WTC11 (cell line): ENCODE data around the gene SLC34A1. TPM values are rescaled to one million over a fixed set of nuclear protein-coding genes. Genes with fewer than 3 reads are reported as not detected.
A peak's percentile ranks its signal among the peaks of the same experiment; 100 is the strongest.

Source experiments
- CREM ChIP-seq: sonication (generic); formaldehyde crosslinking; IDR thresholded peaks from 2 replicates; pipeline ENCODE4 v1.8.1; 2022; ENCODE audit warnings: mild to moderate bottlenecking, missing genetic modification reagents, moderate library complexity
- EMX1 ChIP-seq: fragments of 250-450 bp; sonication (Bioruptor Pico); IDR thresholded peaks from 2 replicates; pipeline ENCODE4 v1.8.0; 2021; ENCODE audit warnings: mild to moderate bottlenecking
- KAT7 ChIP-seq: sonication (generic); formaldehyde crosslinking; IDR thresholded peaks from 2 replicates; pipeline ENCODE4 v1.8.1; 2023; ENCODE audit warnings: missing genetic modification reagents, mild to moderate bottlenecking, borderline replicate concordance
- MYBL2 ChIP-seq: sonication (generic); formaldehyde crosslinking; IDR thresholded peaks from 2 replicates; pipeline ENCODE4 v1.8.1; 2023; ENCODE audit warnings: mild to moderate bottlenecking, moderate library complexity, missing genetic modification reagents
- NFE2L1 ChIP-seq: sonication (generic); formaldehyde crosslinking; IDR thresholded peaks from 2 replicates; pipeline ENCODE4 v1.8.1; 2023; ENCODE audit warnings: missing genetic modification reagents
- NR1H2 ChIP-seq: sonication (generic); formaldehyde crosslinking; IDR thresholded peaks from 2 replicates; pipeline ENCODE4 v1.9.0; 2021; ENCODE audit warnings: mild to moderate bottlenecking, moderate library complexity, missing genetic modification reagents
- NR2C2 ChIP-seq: sonication (generic); formaldehyde crosslinking; IDR thresholded peaks from 2 replicates; pipeline ENCODE4 v1.8.0; 2022; ENCODE audit warnings: mild to moderate bottlenecking, missing genetic modification reagents
- NR3C1 ChIP-seq: sonication (generic); formaldehyde crosslinking; conservative IDR thresholded peaks from 2 replicates; pipeline ENCODE4 v1.8.1; 2023; ENCODE audit warnings: low read depth, mild to moderate bottlenecking, missing genetic modification reagents
- RELA ChIP-seq: sonication (generic); formaldehyde crosslinking; IDR thresholded peaks from 2 replicates; pipeline ENCODE4 v1.8.1; 2022; ENCODE audit warnings: missing genetic modification reagents, mild to moderate bottlenecking, borderline replicate concordance
- SMAD3 ChIP-seq: sonication (generic); formaldehyde crosslinking; IDR thresholded peaks from 2 replicates; pipeline ENCODE4 v1.8.0; 2022; ENCODE audit warnings: missing genetic modification reagents, mild to moderate bottlenecking, borderline replicate concordance
- SOX15 ChIP-seq: fragments of 250-450 bp; sonication (Bioruptor Pico); IDR thresholded peaks from 2 replicates; pipeline ENCODE4 v1.9.0; 2021; ENCODE audit warnings: mild to moderate bottlenecking
- TCF7 ChIP-seq: sonication (generic); formaldehyde crosslinking; IDR thresholded peaks from 2 replicates; pipeline ENCODE4 v1.8.0; 2022; ENCODE audit warnings: mild to moderate bottlenecking, low read depth, missing genetic modification reagents, moderate library complexity
- TEAD1 ChIP-seq: sonication (generic); formaldehyde crosslinking; IDR thresholded peaks from 2 replicates; pipeline ENCODE4 v1.8.0; 2022; ENCODE audit warnings: mild to moderate bottlenecking, missing genetic modification reagents
- ZNF232 ChIP-seq: sonication (generic); formaldehyde crosslinking; IDR thresholded peaks from 2 replicates; pipeline ENCODE4 v1.8.0; 2022; ENCODE audit warnings: mild to moderate bottlenecking, missing genetic modification reagents
- ZNF317 ChIP-seq: sonication (generic); formaldehyde crosslinking; IDR thresholded peaks from 2 replicates; pipeline ENCODE4 v1.8.1; 2023; ENCODE audit warnings: low read depth, mild to moderate bottlenecking, moderate library complexity, missing genetic modification reagents, borderline replicate concordance
- total RNA-seq: library from RNA; stranded (reverse); gene quantifications from 3 replicates; pipeline ENCODE4 v1.2.3, GENCODE V29; 2021
- TF ChIP-seq, protein P1 (sequence below): sonication (generic); formaldehyde crosslinking; IDR thresholded peaks from 2 replicates; pipeline ENCODE4 v1.8.1; 2022; ENCODE audit warnings: mild to moderate bottlenecking, missing genetic modification reagents, moderate library complexity, borderline replicate concordance
- TF ChIP-seq, protein P2 (sequence below): sonication (generic); formaldehyde crosslinking; IDR thresholded peaks from 2 replicates; pipeline ENCODE4 v1.8.1; 2023; ENCODE audit warnings: mild to moderate bottlenecking, moderate library complexity, missing genetic modification reagents
- TF ChIP-seq, protein P3 (sequence below): sonication (generic); formaldehyde crosslinking; IDR thresholded peaks from 2 replicates; pipeline ENCODE4 v1.8.0; 2022; ENCODE audit warnings: mild to moderate bottlenecking, missing genetic modification reagents
- TF ChIP-seq, protein P4 (sequence below): fragments of 250-450 bp; sonication (Bioruptor Pico); IDR thresholded peaks from 2 replicates; pipeline ENCODE4 v1.9.0; 2021; ENCODE audit warnings: mild to moderate bottlenecking, borderline replicate concordance
- TF ChIP-seq, protein P5 (sequence below): sonication (generic); formaldehyde crosslinking; IDR thresholded peaks from 2 replicates; pipeline ENCODE4 v1.8.0; 2022; ENCODE audit warnings: mild to moderate bottlenecking, missing genetic modification reagents
- TF ChIP-seq, protein P6 (sequence below): sonication (generic); formaldehyde crosslinking; conservative IDR thresholded peaks from 2 replicates; pipeline ENCODE4 v1.8.1; 2022; ENCODE audit warnings: mild to moderate bottlenecking, missing genetic modification reagents
- TF ChIP-seq, protein P7 (sequence below): sonication (generic); formaldehyde crosslinking; IDR thresholded peaks from 2 replicates; pipeline ENCODE4 v1.8.1; 2022; ENCODE audit warnings: low read depth, mild to moderate bottlenecking, moderate library complexity, missing genetic modification reagents, borderline replicate concordance
- TF ChIP-seq, protein P8 (sequence below): fragments of 250-450 bp; sonication (Bioruptor Pico); IDR thresholded peaks from 2 replicates; pipeline ENCODE4 v1.9.0; 2021; ENCODE audit warnings: mild to moderate bottlenecking
- TF ChIP-seq, protein P9 (sequence below): fragments of 250-450 bp; sonication (Bioruptor Pico); IDR thresholded peaks from 2 replicates; pipeline ENCODE4 v2.1.2; 2022; ENCODE audit warnings: mild to moderate bottlenecking, moderate library complexity

The SLC34A1 gene
- total RNA-seq, 1 experiment from 2014 or later, result not detected

DNA sequence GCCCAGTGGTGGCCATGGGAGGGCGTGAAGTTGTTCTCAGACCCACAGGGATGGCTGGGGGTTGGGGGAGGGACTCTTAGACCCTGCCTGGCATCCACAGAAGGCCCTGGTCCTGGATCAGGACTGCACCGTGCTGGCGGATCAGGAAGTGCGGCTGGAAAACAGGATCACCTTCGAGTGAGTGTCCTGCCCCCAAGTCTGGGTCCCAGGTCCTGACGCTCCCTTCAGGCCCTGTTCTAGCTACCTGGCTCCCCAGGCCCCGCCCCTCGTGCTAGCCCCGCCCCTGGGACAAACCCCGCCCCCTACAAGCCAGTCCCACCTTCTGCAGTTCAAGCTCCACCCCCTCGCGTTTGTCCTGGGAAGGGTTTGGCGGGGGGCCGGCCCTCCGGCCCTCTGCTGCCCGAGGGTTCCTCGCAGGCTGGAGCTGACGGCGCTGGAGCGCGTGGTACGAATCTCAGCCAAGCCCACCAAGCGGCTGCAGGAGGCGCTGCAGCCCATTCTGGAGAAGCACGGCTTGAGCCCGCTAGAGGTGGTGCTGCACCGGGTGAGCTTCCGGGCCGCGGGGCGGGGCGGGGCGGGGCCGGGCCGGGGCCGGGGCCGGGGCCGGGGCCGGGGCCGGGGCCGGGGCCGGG is 13.6 kb upstream of the SLC34A1 start (continued):
- TF ChIP-seq NFE2L1 (no peak), MYBL2 (CRISPR knock-in tag) (no peak), RELA (CRISPR knock-in tag) (no peak), NR2C2 (no peak), TEAD1 (CRISPR knock-in tag) (peak; percentile 45; the same call in 1 of the 2 replicates), KAT7 (no peak), NR1H2 (no peak), NR3C1 (no peak), EMX1 (CRISPR knock-in tag) (no peak), SOX15 (no peak), CREM (CRISPR knock-in tag) (no peak), ZNF232 (CRISPR knock-in tag) (peak; percentile 23; the same call in 1 of the 2 replicates), TCF7 (CRISPR knock-in tag) (no peak), ZNF317 (CRISPR knock-in tag) (no peak), SMAD3 (CRISPR knock-in tag) (no peak)
- TF ChIP-seq, protein P1, sequence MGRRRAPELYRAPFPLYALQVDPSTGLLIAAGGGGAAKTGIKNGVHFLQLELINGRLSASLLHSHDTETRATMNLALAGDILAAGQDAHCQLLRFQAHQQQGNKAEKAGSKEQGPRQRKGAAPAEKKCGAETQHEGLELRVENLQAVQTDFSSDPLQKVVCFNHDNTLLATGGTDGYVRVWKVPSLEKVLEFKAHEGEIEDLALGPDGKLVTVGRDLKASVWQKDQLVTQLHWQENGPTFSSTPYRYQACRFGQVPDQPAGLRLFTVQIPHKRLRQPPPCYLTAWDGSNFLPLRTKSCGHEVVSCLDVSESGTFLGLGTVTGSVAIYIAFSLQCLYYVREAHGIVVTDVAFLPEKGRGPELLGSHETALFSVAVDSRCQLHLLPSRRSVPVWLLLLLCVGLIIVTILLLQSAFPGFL (CRISPR knock-in tag), result no peak
- TF ChIP-seq, protein P2, sequence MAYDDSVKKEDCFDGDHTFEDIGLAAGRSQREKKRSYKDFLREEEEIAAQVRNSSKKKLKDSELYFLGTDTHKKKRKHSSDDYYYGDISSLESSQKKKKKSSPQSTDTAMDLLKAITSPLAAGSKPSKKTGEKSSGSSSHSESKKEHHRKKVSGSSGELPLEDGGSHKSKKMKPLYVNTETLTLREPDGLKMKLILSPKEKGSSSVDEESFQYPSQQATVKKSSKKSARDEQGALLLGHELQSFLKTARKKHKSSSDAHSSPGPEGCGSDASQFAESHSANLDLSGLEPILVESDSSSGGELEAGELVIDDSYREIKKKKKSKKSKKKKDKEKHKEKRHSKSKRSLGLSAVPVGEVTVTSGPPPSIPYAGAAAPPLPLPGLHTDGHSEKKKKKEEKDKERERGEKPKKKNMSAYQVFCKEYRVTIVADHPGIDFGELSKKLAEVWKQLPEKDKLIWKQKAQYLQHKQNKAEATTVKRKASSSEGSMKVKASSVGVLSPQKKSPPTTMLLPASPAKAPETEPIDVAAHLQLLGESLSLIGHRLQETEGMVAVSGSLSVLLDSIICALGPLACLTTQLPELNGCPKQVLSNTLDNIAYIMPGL (CRISPR knock-in tag), result no peak
- TF ChIP-seq, protein P3, sequence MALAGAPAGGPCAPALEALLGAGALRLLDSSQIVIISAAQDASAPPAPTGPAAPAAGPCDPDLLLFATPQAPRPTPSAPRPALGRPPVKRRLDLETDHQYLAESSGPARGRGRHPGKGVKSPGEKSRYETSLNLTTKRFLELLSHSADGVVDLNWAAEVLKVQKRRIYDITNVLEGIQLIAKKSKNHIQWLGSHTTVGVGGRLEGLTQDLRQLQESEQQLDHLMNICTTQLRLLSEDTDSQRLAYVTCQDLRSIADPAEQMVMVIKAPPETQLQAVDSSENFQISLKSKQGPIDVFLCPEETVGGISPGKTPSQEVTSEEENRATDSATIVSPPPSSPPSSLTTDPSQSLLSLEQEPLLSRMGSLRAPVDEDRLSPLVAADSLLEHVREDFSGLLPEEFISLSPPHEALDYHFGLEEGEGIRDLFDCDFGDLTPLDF, result no peak
- TF ChIP-seq, protein P4, sequence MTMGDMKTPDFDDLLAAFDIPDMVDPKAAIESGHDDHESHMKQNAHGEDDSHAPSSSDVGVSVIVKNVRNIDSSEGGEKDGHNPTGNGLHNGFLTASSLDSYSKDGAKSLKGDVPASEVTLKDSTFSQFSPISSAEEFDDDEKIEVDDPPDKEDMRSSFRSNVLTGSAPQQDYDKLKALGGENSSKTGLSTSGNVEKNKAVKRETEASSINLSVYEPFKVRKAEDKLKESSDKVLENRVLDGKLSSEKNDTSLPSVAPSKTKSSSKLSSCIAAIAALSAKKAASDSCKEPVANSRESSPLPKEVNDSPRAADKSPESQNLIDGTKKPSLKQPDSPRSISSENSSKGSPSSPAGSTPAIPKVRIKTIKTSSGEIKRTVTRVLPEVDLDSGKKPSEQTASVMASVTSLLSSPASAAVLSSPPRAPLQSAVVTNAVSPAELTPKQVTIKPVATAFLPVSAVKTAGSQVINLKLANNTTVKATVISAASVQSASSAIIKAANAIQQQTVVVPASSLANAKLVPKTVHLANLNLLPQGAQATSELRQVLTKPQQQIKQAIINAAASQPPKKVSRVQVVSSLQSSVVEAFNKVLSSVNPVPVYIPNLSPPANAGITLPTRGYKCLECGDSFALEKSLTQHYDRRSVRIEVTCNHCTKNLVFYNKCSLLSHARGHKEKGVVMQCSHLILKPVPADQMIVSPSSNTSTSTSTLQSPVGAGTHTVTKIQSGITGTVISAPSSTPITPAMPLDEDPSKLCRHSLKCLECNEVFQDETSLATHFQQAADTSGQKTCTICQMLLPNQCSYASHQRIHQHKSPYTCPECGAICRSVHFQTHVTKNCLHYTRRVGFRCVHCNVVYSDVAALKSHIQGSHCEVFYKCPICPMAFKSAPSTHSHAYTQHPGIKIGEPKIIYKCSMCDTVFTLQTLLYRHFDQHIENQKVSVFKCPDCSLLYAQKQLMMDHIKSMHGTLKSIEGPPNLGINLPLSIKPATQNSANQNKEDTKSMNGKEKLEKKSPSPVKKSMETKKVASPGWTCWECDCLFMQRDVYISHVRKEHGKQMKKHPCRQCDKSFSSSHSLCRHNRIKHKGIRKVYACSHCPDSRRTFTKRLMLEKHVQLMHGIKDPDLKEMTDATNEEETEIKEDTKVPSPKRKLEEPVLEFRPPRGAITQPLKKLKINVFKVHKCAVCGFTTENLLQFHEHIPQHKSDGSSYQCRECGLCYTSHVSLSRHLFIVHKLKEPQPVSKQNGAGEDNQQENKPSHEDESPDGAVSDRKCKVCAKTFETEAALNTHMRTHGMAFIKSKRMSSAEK, result no peak
- TF ChIP-seq, protein P5, sequence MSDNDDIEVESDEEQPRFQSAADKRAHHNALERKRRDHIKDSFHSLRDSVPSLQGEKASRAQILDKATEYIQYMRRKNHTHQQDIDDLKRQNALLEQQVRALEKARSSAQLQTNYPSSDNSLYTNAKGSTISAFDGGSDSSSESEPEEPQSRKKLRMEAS (CRISPR knock-in tag), result peak; percentile 90; the same call in 1 of the 2 replicates
- TF ChIP-seq, protein P6, sequence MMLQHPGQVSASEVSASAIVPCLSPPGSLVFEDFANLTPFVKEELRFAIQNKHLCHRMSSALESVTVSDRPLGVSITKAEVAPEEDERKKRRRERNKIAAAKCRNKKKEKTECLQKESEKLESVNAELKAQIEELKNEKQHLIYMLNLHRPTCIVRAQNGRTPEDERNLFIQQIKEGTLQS (CRISPR knock-in tag), result no peak
- TF ChIP-seq, protein P7, sequence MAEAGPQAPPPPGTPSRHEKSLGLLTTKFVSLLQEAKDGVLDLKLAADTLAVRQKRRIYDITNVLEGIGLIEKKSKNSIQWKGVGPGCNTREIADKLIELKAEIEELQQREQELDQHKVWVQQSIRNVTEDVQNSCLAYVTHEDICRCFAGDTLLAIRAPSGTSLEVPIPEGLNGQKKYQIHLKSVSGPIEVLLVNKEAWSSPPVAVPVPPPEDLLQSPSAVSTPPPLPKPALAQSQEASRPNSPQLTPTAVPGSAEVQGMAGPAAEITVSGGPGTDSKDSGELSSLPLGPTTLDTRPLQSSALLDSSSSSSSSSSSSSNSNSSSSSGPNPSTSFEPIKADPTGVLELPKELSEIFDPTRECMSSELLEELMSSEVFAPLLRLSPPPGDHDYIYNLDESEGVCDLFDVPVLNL (CRISPR knock-in tag), result no peak
- TF ChIP-seq, protein P8, sequence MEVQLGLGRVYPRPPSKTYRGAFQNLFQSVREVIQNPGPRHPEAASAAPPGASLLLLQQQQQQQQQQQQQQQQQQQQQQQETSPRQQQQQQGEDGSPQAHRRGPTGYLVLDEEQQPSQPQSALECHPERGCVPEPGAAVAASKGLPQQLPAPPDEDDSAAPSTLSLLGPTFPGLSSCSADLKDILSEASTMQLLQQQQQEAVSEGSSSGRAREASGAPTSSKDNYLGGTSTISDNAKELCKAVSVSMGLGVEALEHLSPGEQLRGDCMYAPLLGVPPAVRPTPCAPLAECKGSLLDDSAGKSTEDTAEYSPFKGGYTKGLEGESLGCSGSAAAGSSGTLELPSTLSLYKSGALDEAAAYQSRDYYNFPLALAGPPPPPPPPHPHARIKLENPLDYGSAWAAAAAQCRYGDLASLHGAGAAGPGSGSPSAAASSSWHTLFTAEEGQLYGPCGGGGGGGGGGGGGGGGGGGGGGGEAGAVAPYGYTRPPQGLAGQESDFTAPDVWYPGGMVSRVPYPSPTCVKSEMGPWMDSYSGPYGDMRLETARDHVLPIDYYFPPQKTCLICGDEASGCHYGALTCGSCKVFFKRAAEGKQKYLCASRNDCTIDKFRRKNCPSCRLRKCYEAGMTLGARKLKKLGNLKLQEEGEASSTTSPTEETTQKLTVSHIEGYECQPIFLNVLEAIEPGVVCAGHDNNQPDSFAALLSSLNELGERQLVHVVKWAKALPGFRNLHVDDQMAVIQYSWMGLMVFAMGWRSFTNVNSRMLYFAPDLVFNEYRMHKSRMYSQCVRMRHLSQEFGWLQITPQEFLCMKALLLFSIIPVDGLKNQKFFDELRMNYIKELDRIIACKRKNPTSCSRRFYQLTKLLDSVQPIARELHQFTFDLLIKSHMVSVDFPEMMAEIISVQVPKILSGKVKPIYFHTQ (CRISPR knock-in tag), result no peak
- TF ChIP-seq, protein P9, sequence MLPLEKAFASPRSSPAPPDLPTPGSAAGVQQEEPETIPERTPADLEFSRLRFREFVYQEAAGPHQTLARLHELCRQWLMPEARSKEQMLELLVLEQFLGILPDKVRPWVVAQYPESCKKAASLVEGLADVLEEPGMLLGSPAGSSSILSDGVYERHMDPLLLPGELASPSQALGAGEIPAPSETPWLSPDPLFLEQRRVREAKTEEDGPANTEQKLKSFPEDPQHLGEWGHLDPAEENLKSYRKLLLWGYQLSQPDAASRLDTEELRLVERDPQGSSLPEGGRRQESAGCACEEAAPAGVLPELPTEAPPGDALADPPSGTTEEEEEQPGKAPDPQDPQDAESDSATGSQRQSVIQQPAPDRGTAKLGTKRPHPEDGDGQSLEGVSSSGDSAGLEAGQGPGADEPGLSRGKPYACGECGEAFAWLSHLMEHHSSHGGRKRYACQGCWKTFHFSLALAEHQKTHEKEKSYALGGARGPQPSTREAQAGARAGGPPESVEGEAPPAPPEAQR, result no peak
